Measurements from ENCODE around the gene ERC1.

- TF ChIP-seq CTCF (IDR thresholded peaks at IDR 0.05) = no peak
- TF ChIP-seq POLR2A (IDR thresholded peaks at IDR 0.05) = no peak
- TF ChIP-seq EP300 (IDR thresholded peaks at IDR 0.05) = no peak
These were observed 541.5 kb downstream of the ERC1 start for GRCh38 chr12:1532375-1533165.

Measured in tibial nerve (tissue), 4 donors.